Stomach (tissue), 9 donors: ENCODE measurements around the gene CEP85. TPM values are rescaled to one million over a fixed set of nuclear protein-coding genes. Genes with fewer than 3 reads are reported as not detected.

Experiments
- DNase-seq, 2 donors: peaks; one replicate each; pipeline versions ENCODE4 v3.0.0 to v3.0.0-alpha.2; 2013 to 2019
- H3K27ac ChIP-seq, 5 donors: fragments of 200-600 bp in 4 of 5; sonication (generic) in 4 of 5; one replicate each; pipeline ENCODE4 v1.5.1; 2013 to 2019; ENCODE audit warnings: mild to moderate bottlenecking in 1 of 5, moderate library complexity in 1 of 5
- H3K27me3 ChIP-seq, 3 donors: fragments of 200-600 bp; sonication (generic); one replicate each; pipeline ENCODE4 v1.5.1; 2017 to 2019; ENCODE audit warnings: mixed run types in 1 of 3
- H3K36me3 ChIP-seq, 4 donors: fragments of 200-600 bp; sonication (generic); 1 replicate in 3 of 4; 2 replicates in 1 of 4; pipeline ENCODE4 v1.5.1; 2016 to 2019
- H3K4me1 ChIP-seq, 4 donors: fragments of 200-600 bp; sonication (generic); one replicate each; pipeline ENCODE4 v1.5.1; 2016 to 2019
- H3K4me3 ChIP-seq, 4 donors: fragments of 200-600 bp; sonication (generic) in 3 of 4; one replicate each; pipeline ENCODE4 v1.5.1; 2016 to 2019; ENCODE audit warnings: mild to moderate bottlenecking in 1 of 4
- H3K9me3 ChIP-seq, 4 donors: fragments of 200-600 bp; sonication (generic); one replicate each; pipeline ENCODE4 v1.5.1; 2016 to 2019
- CTCF ChIP-seq, 7 experiments: fragments of 450-650 bp in 4 of 7; fragments of 200-600 bp in 3 of 7; sonication (generic) in 3 of 7; IDR thresholded peaks; one replicate each; pipeline ENCODE4 v1.5.1; 2016 to 2019; ENCODE audit warnings: antibody characterized with exemption in 7 of 7, control low read depth in 2 of 7, mild to moderate bottlenecking in 1 of 7
- EP300 ChIP-seq: sonication (generic); formaldehyde crosslinking; IDR thresholded peaks from one replicate; pipeline ENCODE4 v1.6.1; 2017; ENCODE audit warnings: antibody characterized with exemption
- POLR2A ChIP-seq, 4 donors: fragments of 450-650 bp; IDR thresholded peaks; one replicate each; pipeline ENCODE4 v1.6.1; 2016; ENCODE audit warnings: antibody characterized with exemption in 4 of 4, control low read depth in 2 of 4, mild to moderate bottlenecking in 1 of 4, moderate library complexity in 1 of 4
- POLR2AphosphoS5 ChIP-seq, 3 donors: sonication (generic); formaldehyde crosslinking; IDR thresholded peaks; one replicate each; pipeline ENCODE4 v1.6.1; 2016; ENCODE audit warnings: antibody characterized with exemption in 3 of 3
- WGBS, 5 donors: extraction: QIAGEN DNeasy Blood & Tissue Kit in 3 of 5; methylation state at CpG; one replicate each; pipeline versions ENCODE4 v1.1.5 to v1.1.7; 2013 to 2018; 5-methylcytosine and 5-hydroxymethylcytosine counted together
- intact Hi-C: fragments of 100-400 bp; cut with DNase I; formaldehyde crosslinking; loops from one replicate; pipeline ENCODE4 v1.15.1; 2023; ENCODE audit warnings: low total_unique reads
- polyA plus RNA-seq, 3 donors: library from polyadenylated mRNA; stranded (reverse); fragments of 200-250 nt; gene quantifications; one replicate each; pipeline ENCODE4 v1.2.3, GENCODE V29; 2013
- total RNA-seq, 5 donors: library from RNA; depleted of rRNA; stranded (reverse); fragments of >200 nt; gene quantifications; one replicate each; pipeline versions ENCODE4 v1.1.0 to v1.2.3, GENCODE V29; 2014 to 2016
- donor health status: healthy with polysubstance abuse.
- donor health status: Bipolar disorder and iron deficiency.
- donor health status: healthy.

Gene CEP85
- total and polyA plus RNA-seq, 8 donors, result 0.58 to 21.0 (median 5.9) TPM

- Histone ChIP-seq H3K27me3 (no peaks in the 10 kb centered on the region), H3K4me1 (peaks cover 53 to 60% (median 57%) of the 10 kb centered on the region in 4 donors), H3K4me3 (no peak overlapping the region), H3K9me3 (no peaks in the 10 kb centered on the region), H3K36me3 (peaks cover 0 to 21% (median 17%) of the 10 kb centered on the region in 4 donors), H3K27ac (peak overlapping the region; percentile 69 to 100 (median 97))
- intact Hi-C loops, result no loop called here
- TF ChIP-seq EP300, result no peak
- no peak for TF ChIP-seq POLR2AphosphoS5 (IDR thresholded peaks at IDR 0.05)
- no peak for TF ChIP-seq CTCF (IDR thresholded peaks at IDR 0.05)
- no peak for TF ChIP-seq POLR2A (IDR thresholded peaks at IDR 0.05)
- DNase-seq, result no peak
- 47 to 57% (median 55%) methylated on average over 2 of the region's 2 CpGs for WGBS, 5 donors
Measured at GRCh38 chr1:26276432-26276838, 42.4 kb downstream of the CEP85 start.

GRCh38 chr1:26277261-26277661 is 43.3 kb downstream of the CEP85 start:
- Histone ChIP-seq H3K27ac (peak overlapping the region; percentile 93 to 100 (median 98)), H3K27me3 (no peaks in the 10 kb centered on the region), H3K36me3 (peaks cover 0 to 21% (median 15%) of the 10 kb centered on the region in 4 donors), H3K9me3 (no peaks in the 10 kb centered on the region), H3K4me1 (peaks cover 57 to 69% (median 65%) of the 10 kb centered on the region in 4 donors), H3K4me3 (no peak overlapping the region)
- peak; percentile 31 to 78 for DNase-seq
- peak in 2 of 3 donors; percentile 42 to 48 for TF ChIP-seq POLR2AphosphoS5 (IDR thresholded peaks at IDR 0.05)
- no peak for TF ChIP-seq EP300
- no peak for TF ChIP-seq CTCF (IDR thresholded peaks at IDR 0.05)
- TF ChIP-seq POLR2A (IDR thresholded peaks at IDR 0.05), result no peak
- 33 to 65% (median 47%) methylated on average over 3 of the region's 3 CpGs for WGBS, 5 donors
- intact Hi-C loops, result no loop called here

- H3K4me1 ChIP-seq, result peaks cover 61 to 73% (median 70%) of the 10 kb centered on the region in 4 donors
- H3K4me3 ChIP-seq, result no peak overlapping the region
- TF ChIP-seq POLR2AphosphoS5 (IDR thresholded peaks at IDR 0.05), result no peak
- no peak for TF ChIP-seq POLR2A (IDR thresholded peaks at IDR 0.05)
- TF ChIP-seq CTCF (IDR thresholded peaks at IDR 0.05), result no peak
- TF ChIP-seq EP300, result no peak
- no peak for DNase-seq
- H3K9me3 ChIP-seq, result no peaks in the 10 kb centered on the region
- H3K36me3 ChIP-seq, result peaks cover 0 to 25% (median 16%) of the 10 kb centered on the region in 4 donors
- no peaks in the 10 kb centered on the region for H3K27me3 ChIP-seq
- H3K27ac ChIP-seq, result peak overlapping the region; percentile 93 to 100 (median 98)
- intact Hi-C loops, result no loop called here
- WGBS, 5 donors, result 35 to 67% (median 57%) methylated on average over 1 of the region's 1 CpG
Measured at GRCh38 chr1:26277719-26278118, 43.7 kb downstream of the CEP85 start.

- intact Hi-C loops, result no loop called here
- Histone ChIP-seq H3K27me3 (no peaks in the 10 kb centered on the region), H3K9me3 (no peaks in the 10 kb centered on the region), H3K27ac (peak overlapping the region; percentile 93 to 100 (median 98)), H3K36me3 (peaks cover 0 to 22% (median 14%) of the 10 kb centered on the region in 4 donors), H3K4me1 (peaks cover 61 to 75% (median 72%) of the 10 kb centered on the region in 4 donors), H3K4me3 (no peak overlapping the region)
- no peak for TF ChIP-seq POLR2AphosphoS5 (IDR thresholded peaks at IDR 0.05)
- TF ChIP-seq CTCF (IDR thresholded peaks at IDR 0.05), result no peak
- TF ChIP-seq EP300, result no peak
- TF ChIP-seq POLR2A (IDR thresholded peaks at IDR 0.05), result no peak
- peak; percentile 68 to 78 for DNase-seq
- 18 to 42% (median 34%) methylated on average over 4 of the region's 4 CpGs for WGBS, 5 donors
Measured at GRCh38 chr1:26278303-26278702, 44.3 kb downstream of the CEP85 start.
